ENCODE measurements around the gene EIF4G3.

GRCh38 chr1:21024918-21025317, 151.8 kb downstream of the EIF4G3 start:
- no peak for TF ChIP-seq CTCF (IDR thresholded peaks at IDR 0.05 in 8 of 11, conservative IDR thresholded peaks at IDR 0.05 in 3 of 11)
- no peak for TF ChIP-seq POLR2A (IDR thresholded peaks at IDR 0.05)

All from spleen (tissue), 7 donors.